H1 (cell line): ENCODE data around the gene PBX3. TPM values are rescaled to one million over a fixed set of nuclear protein-coding genes. Genes with fewer than 3 reads are reported as not detected.

Experiments used
- CTCF ChIA-PET: fragments of 300-600 bp; sonication (Branson Sonifier 250); formaldehyde crosslinking; loops from one replicate; lab custom pipeline; 2021; ENCODE audit not compliant: partially characterized antibody; lab: Charles Lee
- POLR2A ChIA-PET: fragments of 300-600 bp; sonication (Branson Sonifier 250); formaldehyde crosslinking; loops from one replicate; lab custom pipeline; 2021; ENCODE audit warnings: inconsistent platforms; ENCODE audit not compliant: partially characterized antibody; lab: Charles Lee
- DNase-seq, 2 experiments: peaks; one replicate each; pipeline versions ENCODE4 v3.0.0 to v3.0.0-alpha.2; 2010 to 2022; ENCODE audit warnings: low spot score in 2 of 2, low read depth in 1 of 2, mixed read lengths in 1 of 2
- FAIRE-seq: peaks from 2 replicates; lab custom pipeline; 2011; peaks lifted over from hg19 to GRCh38; lab: Jason Lieb, UNC
- H2AFZ ChIP-seq: 2 replicates; pipeline ENCODE4 v1.8.1; 2012; ENCODE audit warnings: low read length, inconsistent platforms
- H2AK5ac ChIP-seq: 2 replicates; pipeline ENCODE4 v1.6.1; 2013; ENCODE audit warnings: low read depth, low read length
- H2BK120ac ChIP-seq: replicated peaks from 2 replicates; pipeline ENCODE3; 2013; ENCODE audit warnings: low read depth, low read length, inconsistent platforms
- H2BK12ac ChIP-seq: 2 replicates; pipeline ENCODE4 v1.6.1; 2013; ENCODE audit warnings: low read depth, low read length
- H2BK15ac ChIP-seq: 2 replicates; pipeline ENCODE4 v1.6.1; 2013; ENCODE audit warnings: low read length
- H2BK20ac ChIP-seq: 2 replicates; pipeline ENCODE4 v1.6.1; 2013; ENCODE audit warnings: low read length
- H2BK5ac ChIP-seq: 2 replicates; pipeline ENCODE4 v1.6.1; 2013; ENCODE audit warnings: low read depth, low read length
- H3K14ac ChIP-seq: 2 replicates; pipeline ENCODE4 v1.6.1; 2013; ENCODE audit warnings: inconsistent platforms; ENCODE audit not compliant: insufficient read length
- H3K18ac ChIP-seq: 2 replicates; pipeline ENCODE4 v1.6.1; 2013; ENCODE audit warnings: low read length; ENCODE audit errors: extremely low read depth
- H3K23ac ChIP-seq: 2 replicates; pipeline ENCODE4 v1.6.1; 2013; ENCODE audit warnings: inconsistent platforms; ENCODE audit not compliant: insufficient read length
- H3K23me2 ChIP-seq: 2 replicates; pipeline ENCODE4 v1.6.1; 2013; ENCODE audit warnings: low read depth, low read length
- H3K27ac ChIP-seq: 2 replicates; pipeline ENCODE4 v1.6.1; 2011; ENCODE audit warnings: low read depth, low read length, inconsistent platforms
- H3K27me3 ChIP-seq, 4 experiments: replicated peaks in 1 of 4; 1 replicate in 1 of 4; 2 replicates in 3 of 4; pipeline versions ENCODE4 v1.6.1 to v1.8.1; 2011 to 2013; ENCODE audit warnings: low read length in 3 of 4, mild to moderate bottlenecking in 3 of 4, inconsistent platforms in 2 of 4, mixed read lengths in 2 of 4, moderate library complexity in 1 of 4; ENCODE audit not compliant: control insufficient read depth in 3 of 4, insufficient read depth in 3 of 4; ENCODE audit errors: extremely low read depth in 1 of 4
- H3K36me3 ChIP-seq, 4 experiments: 2 replicates each; pipeline versions ENCODE4 v1.6.1 to v1.8.1; 2011 to 2013; ENCODE audit warnings: mild to moderate bottlenecking in 4 of 4, low read length in 3 of 4, moderate library complexity in 2 of 4, control low read depth in 1 of 4, inconsistent platforms in 1 of 4; ENCODE audit not compliant: insufficient read depth in 4 of 4, control insufficient read depth in 2 of 4
- H3K4ac ChIP-seq: replicated peaks from 2 replicates; pipeline ENCODE3; 2013; ENCODE audit warnings: low read length, low read depth, mixed read lengths, inconsistent platforms; ENCODE audit not compliant: insufficient read length
- H3K4me1 ChIP-seq, 4 experiments: replicated peaks in 1 of 4; 1 replicate in 1 of 4; 2 replicates in 3 of 4; pipeline versions ENCODE4 v1.6.1 to v1.8.1; 2011 to 2013; ENCODE audit warnings: low read length in 3 of 4, inconsistent platforms in 2 of 4, mixed read lengths in 1 of 4; ENCODE audit not compliant: insufficient read depth in 4 of 4, control insufficient read depth in 3 of 4
- H3K4me2 ChIP-seq, 2 experiments: 2 replicates each; pipeline versions ENCODE4 v1.6.1 to v1.8.1; 2011 to 2013; ENCODE audit warnings: low read depth in 2 of 2, low read length in 2 of 2, control low read depth in 1 of 2, inconsistent platforms in 1 of 2, mild to moderate bottlenecking in 1 of 2; ENCODE audit not compliant: insufficient read depth in 1 of 2
- H3K4me3 ChIP-seq, 4 experiments: fragments of 200-600, 300-600 bp in 1 of 4; sonication (generic), shearing (Covaris generic), sonication (Bioruptor Twin) in 1 of 4; 2 replicates each; pipeline versions ENCODE4 v1.5.1 to v1.8.1; 2011 to 2016; ENCODE audit warnings: low read length in 4 of 4, low read depth in 3 of 4, control low read depth in 2 of 4, inconsistent platforms in 2 of 4, mild to moderate bottlenecking in 2 of 4, mixed read lengths in 1 of 4, moderate library complexity in 1 of 4; ENCODE audit not compliant: insufficient read depth in 2 of 4; ENCODE audit errors: extremely low read depth in 1 of 4
- H3K56ac ChIP-seq: replicated peaks from 2 replicates; pipeline ENCODE3; 2013; ENCODE audit warnings: low read depth, mild to moderate bottlenecking, mixed read lengths, low read length, inconsistent platforms; ENCODE audit not compliant: insufficient read length
- H3K79me1 ChIP-seq: 2 replicates; pipeline ENCODE4 v1.6.1; 2013; ENCODE audit warnings: low read depth, low read length, control low read depth
- H3K79me2 ChIP-seq, 2 experiments: 2 replicates each; pipeline versions ENCODE4 v1.6.1 to v1.8.1; 2012 to 2013; ENCODE audit warnings: low read length in 2 of 2, mild to moderate bottlenecking in 2 of 2, inconsistent platforms in 1 of 2; ENCODE audit not compliant: insufficient read depth in 2 of 2, control insufficient read depth in 1 of 2
- H3K9ac ChIP-seq, 4 experiments: replicated peaks in 1 of 4; 1 replicate in 1 of 4; 2 replicates in 3 of 4; pipeline versions ENCODE4 v1.6.1 to v1.8.1; 2011 to 2013; ENCODE audit warnings: low read depth in 3 of 4, low read length in 3 of 4, control low read depth in 2 of 4, mild to moderate bottlenecking in 2 of 4, moderate library complexity in 2 of 4, inconsistent platforms in 1 of 4; ENCODE audit errors: extremely low read depth in 1 of 4
- H3K9me3 ChIP-seq, 2 experiments: 2 replicates each; pipeline versions ENCODE4 v1.6.1 to v1.8.1; 2012 to 2013; ENCODE audit warnings: mild to moderate bottlenecking in 2 of 2, moderate library complexity in 2 of 2, control low read depth in 1 of 2, inconsistent platforms in 1 of 2, low read depth in 1 of 2, low read length in 1 of 2, mixed read lengths in 1 of 2; ENCODE audit not compliant: insufficient read depth in 2 of 2
- H4K20me1 ChIP-seq, 2 experiments: replicated peaks in 1 of 2; 2 replicates each; pipeline versions ENCODE3 to v1.8.1; 2011 to 2013; ENCODE audit warnings: inconsistent platforms in 2 of 2, low read length in 2 of 2, mild to moderate bottlenecking in 1 of 2; ENCODE audit not compliant: insufficient read depth in 2 of 2, control insufficient read depth in 1 of 2
- H4K5ac ChIP-seq: 2 replicates; pipeline ENCODE4 v1.6.1; 2013; ENCODE audit warnings: low read length, low read depth, mixed read lengths, inconsistent platforms; ENCODE audit not compliant: insufficient read length
- H4K8ac ChIP-seq: 2 replicates; pipeline ENCODE4 v1.8.0; 2013; ENCODE audit warnings: mild to moderate bottlenecking, moderate library complexity, low read length, inconsistent platforms; ENCODE audit not compliant: insufficient read depth; ENCODE audit errors: extremely low read depth
- H4K91ac ChIP-seq: replicated peaks from 2 replicates; pipeline ENCODE3; 2013; ENCODE audit warnings: low read length, mixed read lengths, inconsistent platforms; ENCODE audit not compliant: insufficient read length
- CREB1 ChIP-seq: IDR thresholded peaks from 2 replicates; pipeline ENCODE4 v1.6.1; 2012; ENCODE audit warnings: inconsistent platforms
- RAD21 ChIP-seq, 2 experiments: IDR thresholded peaks in 1 of 2; conservative IDR thresholded peaks in 1 of 2; 2 replicates each; pipeline ENCODE4 v1.6.1; 2011; ENCODE audit warnings: low read depth in 2 of 2, low read length in 2 of 2, improper control_type of control experiment in 1 of 2, inconsistent platforms in 1 of 2, mild to moderate bottlenecking in 1 of 2, moderate library complexity in 1 of 2
- WGBS, 2 experiments: shearing (Covaris generic) in 1 of 2; methylation state at CpG; one replicate each; pipeline versions ENCODE4 v1.1.6 to v1.1.7; 2013 to 2015; ENCODE audit warnings: low lambda C conversion rate in 2 of 2, mixed read lengths in 2 of 2, inconsistent platforms in 1 of 2, low coverage in 1 of 2, missing lambda C conversion rate in 1 of 2; ENCODE audit not compliant: insufficient replicate concordance in 2 of 2, insufficient coverage in 1 of 2, insufficient read length in 1 of 2; ENCODE audit errors: extremely low coverage in 1 of 2, missing lambda C conversion rate in 1 of 2; 5-methylcytosine and 5-hydroxymethylcytosine counted together
- polyA plus RNA-seq, 7 experiments: library from polyadenylated mRNA; depleted of rRNA in 3 of 7; stranded (reverse) in 5 of 7; unstranded in 2 of 7; fragments of >200 nt in 5 of 7; fragments of 200-250 nt in 2 of 7; gene quantifications; 1 replicate in 5 of 7; 2 replicates in 1 of 7; 4 replicates in 1 of 7; pipeline versions ENCODE4 v1.2.1 to v1.2.3, GENCODE V29; 2011 to 2013; ENCODE audit warnings: missing spikeins in 2 of 7, mixed read lengths in 2 of 7
- total RNA-seq: library from RNA; stranded (reverse); fragmentation: NEBNext Ultra II Directional; extraction: Animal tissue kit (Norgen Biotek cat#: 25700); gene quantifications from 2 replicates; pipeline ENCODE4 v1.2.1, GENCODE V29; 2021

The PBX3 gene
- total and polyA plus RNA-seq, 2 of the 8 experiments (the other 6 are each of a cell fraction or from before 2014, with no cell fraction given), result 22.7 to 44.3 TPM

- Histone ChIP-seq H3K27me3 (no peaks in the 10 kb centered on the region), H2BK12ac (no peak overlapping the region), H3K14ac (no peak overlapping the region), H3K79me2 (peaks cover 0 to 78% of the 10 kb centered on the region in 2 experiments; a peak in 3 of 4 replicates), H4K20me1 (no peaks in the 10 kb centered on the region), H2AFZ (no peak overlapping the region), H2BK20ac (no peak overlapping the region), H3K4me3 (peak overlapping the region in 1 of 4 experiments; percentile 39; a peak in 2 of 8 replicates), H3K23ac (no peak overlapping the region), H2BK120ac (no peak overlapping the region), H3K9me3 (no peaks in the 10 kb centered on the region), H2BK5ac (no peak overlapping the region), H3K4ac (no peak overlapping the region), H4K91ac (no peak overlapping the region), H3K23me2 (no peaks in the 10 kb centered on the region), H4K5ac (peak overlapping the region; percentile 61), H4K8ac (no peak overlapping the region), H3K18ac (no peak overlapping the region), H3K9ac (no peak overlapping the region), H3K4me1 (peaks cover 4 to 41% (median 22%) of the 10 kb centered on the region in 4 experiments; a peak in 6 of 7 replicates), H2AK5ac (no peak overlapping the region), H3K27ac (no peak overlapping the region), H3K36me3 (no peaks in the 10 kb centered on the region; a peak in 1 of 8 replicates), H3K79me1 (no peaks in the 10 kb centered on the region), H3K4me2 (peak overlapping the region; percentile 22 to 51), H3K56ac (no peak overlapping the region), H2BK15ac (no peak overlapping the region)
- POLR2A ChIA-PET, result interaction anchor here (0.6 to 2.3 kb wide), 6 partner anchors 9 to 1485 kb away, joined by 3 to 7 read pairs (median 4); no protein-coding TSS in a partner anchor
- WGBS, 2 experiments, result 36% methylated on average over 6 of the region's 6 CpGs; no CpG with 5 or more reads in 1 of the 2 experiments
- 0 out of 4 replicates have a peak, but pooled peaks of 1 of the 2 experiments have one; percentile 11 for TF ChIP-seq RAD21 (IDR thresholded peaks at IDR 0.05 in 1 of 2, conservative IDR thresholded peaks at IDR 0.05 in 1 of 2; ENCODE audit: low read depth in 2 of 2, low read length in 2 of 2)
- TF ChIP-seq CREB1, result no peak
- no peak for DNase-seq
- peak; percentile 24 for FAIRE-seq
- CTCF ChIA-PET, result interaction anchor here (0.7 to 1.0 kb wide), 3 partner anchors 8 to 128 kb away, joined by 3 read pairs; no protein-coding TSS in a partner anchor
Observed at GRCh38 chr9:125758986-125759763, 12.0 kb downstream of the PBX3 start.
